GM19324 (cell line): Measurements from ENCODE around the gene DNAJB8.

ENCODE experiments used
- ATAC-seq: cut with Tn5 transposase; IDR thresholded peaks from one replicate; pipeline ENCODE4 v1.9.1; 2021; ENCODE audit warnings: mild to moderate bottlenecking, moderate library complexity; ENCODE audit not compliant: unreplicated experiment, low FRiP score

DNAJB8 gene

GRCh38 chr3:128429751-128430150, 36.9 kb downstream of the DNAJB8 start:
- no peak for ATAC-seq

- ATAC-seq, result no peak
Measured at GRCh38 chr3:128429275-128429674, 37.4 kb downstream of the DNAJB8 start.

- ATAC-seq, result no peak
Measured at GRCh38 chr3:128427872-128428822, 38.5 kb downstream of the DNAJB8 start.

DNA sequence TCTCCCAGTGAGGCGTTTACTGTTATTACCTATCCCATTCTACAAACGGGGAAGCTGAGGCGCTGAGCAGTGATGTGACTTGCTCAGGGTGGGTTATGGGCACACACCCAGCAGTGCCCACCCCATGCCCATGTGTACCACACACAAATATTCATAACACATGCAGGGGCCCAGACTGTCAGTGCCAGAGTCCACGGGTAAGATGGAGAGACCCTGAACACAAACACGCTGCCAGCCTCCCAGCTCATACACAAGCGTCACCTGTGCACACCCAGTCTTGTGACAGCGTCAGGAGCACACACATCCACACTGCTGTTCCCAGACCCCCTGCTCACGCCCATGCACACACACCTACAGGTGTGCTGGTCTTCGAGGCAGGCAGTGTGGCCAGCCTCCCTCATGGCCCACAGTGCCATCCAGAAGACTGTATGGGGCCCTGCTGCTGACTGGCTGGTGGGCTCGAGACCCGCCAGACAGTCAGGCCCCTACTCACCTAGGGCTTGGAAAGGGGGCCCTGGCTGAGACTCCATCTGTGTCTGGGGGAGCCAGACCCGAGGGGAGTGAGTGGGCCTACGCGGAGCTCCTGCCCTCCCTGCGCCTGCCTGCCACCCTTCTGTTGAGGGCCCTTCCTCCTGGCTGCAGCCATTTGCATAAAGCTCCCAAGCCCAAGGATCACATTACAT, 39.4 kb downstream of the DNAJB8 start:
- no peak for ATAC-seq

DNA sequence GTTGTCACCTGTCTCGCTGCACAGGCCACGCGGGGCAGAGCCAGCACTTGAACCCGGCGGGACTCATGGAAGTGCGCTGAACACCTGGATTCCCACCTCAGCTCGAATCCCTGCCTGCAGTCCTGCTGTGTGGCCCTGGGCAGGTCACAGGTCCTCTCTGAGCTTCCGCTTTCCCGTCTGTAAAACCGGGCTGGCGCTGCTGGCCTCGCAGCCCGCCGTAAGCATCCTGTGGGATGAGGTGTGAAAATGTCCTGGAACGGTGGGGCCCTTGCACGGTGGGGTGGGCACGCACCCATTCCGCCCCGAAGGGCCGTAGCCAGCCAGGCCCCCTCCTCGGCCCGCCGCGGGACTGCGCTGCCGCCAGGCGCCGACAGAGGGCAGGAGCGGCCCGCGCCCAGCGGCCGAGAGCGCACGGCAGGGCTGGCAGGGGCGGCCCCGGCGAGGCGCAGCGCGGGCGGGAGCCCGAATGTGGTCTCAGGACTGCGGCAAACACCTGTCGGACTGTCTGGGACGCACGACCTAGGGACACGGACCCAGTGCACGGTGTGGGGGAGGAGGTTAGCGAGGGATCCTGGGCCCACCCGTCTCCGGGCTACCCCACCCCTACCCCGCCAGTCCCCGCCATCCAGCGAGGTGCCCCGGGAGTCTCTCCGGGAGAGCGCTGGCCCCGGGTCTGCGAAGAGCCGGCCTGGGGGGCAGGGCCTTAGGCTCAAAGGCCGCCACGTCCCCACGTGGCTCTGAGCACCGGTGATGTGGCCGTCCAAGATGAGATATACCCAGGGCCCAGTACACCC, 40.4 kb downstream of the DNAJB8 start:
- ATAC-seq, result no peak

GRCh38 chr3:128425846-128426127, 40.9 kb downstream of the DNAJB8 start:
- ATAC-seq, result no peak

GRCh38 chr3:128425142-128425845, 41.4 kb downstream of the DNAJB8 start:
- ATAC-seq, result no peak

DNA sequence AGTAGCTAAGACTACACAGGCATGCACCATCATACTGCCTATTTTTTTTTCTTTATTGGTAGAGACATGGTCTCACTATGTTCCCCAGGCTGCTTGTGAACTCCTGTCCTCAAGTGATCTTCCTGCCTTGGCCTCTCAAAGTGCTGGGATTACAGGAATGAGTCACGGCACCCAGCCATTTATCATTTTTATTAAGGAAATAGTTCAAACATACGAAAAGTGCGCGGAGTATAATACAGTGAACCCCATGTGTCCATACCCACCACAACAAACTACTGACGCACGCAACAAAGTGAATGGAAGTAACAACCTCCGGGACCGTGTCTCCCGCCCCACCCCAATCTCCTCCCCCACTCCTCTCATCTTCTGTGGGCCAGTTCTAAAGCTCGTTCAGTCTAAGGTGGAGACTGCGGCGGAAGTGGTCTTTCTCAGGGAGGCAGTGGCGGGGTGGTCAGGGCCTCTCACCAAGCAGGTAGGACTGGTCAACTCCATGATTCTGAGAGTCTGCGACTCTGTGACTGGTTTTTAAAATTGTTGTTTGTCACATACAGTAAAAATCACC, 42.1 kb downstream of the DNAJB8 start:
- no peak for ATAC-seq

- ATAC-seq, result no peak
Measured at GRCh38 chr3:128423525-128424147, 43.1 kb downstream of the DNAJB8 start.

DNA sequence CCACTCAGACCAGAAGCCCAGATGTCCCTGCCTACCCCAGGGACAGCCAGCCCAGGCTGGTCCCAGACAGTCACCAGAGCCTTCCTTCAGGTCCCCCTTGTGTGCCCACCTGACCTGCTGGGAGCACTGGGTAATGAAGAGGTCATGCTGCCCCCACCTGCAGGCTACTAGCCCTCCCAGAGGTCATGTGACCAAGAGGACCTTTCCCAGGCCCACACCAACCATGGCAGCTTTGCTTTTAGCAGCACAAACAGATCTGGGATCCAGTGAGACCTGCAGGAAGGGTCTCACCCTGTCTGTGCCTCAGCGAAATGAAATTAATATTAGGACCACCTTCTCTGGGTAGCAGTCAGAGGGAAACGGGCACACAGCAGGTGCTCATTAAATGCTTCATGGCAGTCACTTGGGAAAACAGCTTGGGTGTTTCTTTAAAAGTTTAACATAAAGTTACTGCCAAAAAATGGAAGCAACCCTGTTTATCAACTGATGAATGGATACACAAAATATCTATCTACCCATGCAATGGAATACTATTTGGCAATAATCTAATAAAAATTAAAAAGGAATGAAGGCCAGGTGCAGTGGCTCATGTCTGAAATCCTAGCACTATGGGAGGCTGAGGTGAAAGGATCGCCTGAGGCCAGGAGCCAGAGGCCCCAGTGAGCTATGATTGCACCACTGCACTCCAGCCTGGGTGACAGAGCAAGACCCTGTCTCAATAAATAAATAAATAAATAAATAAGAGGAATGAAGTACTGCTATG, 43.7 kb downstream of the DNAJB8 start:
- no peak for ATAC-seq

- ATAC-seq, result no peak
Measured at GRCh38 chr3:128421966-128422365, 44.7 kb downstream of the DNAJB8 start.

DNA sequence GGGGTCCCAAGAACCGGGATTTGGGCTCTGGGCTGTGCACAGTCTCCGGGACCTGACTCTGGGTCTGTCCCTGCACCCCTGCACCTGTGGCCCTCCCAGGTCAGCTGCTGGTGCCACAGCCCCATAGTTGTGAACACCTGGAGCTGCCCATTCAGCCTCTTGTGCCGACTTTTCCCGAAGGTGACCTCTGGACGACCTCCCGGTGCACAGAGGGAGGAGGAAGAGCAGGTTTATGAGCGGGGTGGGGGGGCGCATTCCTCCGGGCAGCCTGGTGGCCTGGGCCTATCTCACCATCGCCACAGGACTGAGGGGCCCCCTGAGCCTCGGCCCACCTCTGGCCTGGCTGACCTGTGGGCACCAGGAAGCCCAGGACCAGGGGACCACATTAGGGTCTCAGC, 45.3 kb downstream of the DNAJB8 start:
- ATAC-seq, result no peak

GRCh38 chr3:128420720-128421438, 45.8 kb downstream of the DNAJB8 start:
- ATAC-seq, result no peak

GRCh38 chr3:128420289-128420688, 46.4 kb downstream of the DNAJB8 start:
- ATAC-seq, result no peak

GRCh38 chr3:128419311-128419710, 47.4 kb downstream of the DNAJB8 start:
- ATAC-seq, result no peak

DNA sequence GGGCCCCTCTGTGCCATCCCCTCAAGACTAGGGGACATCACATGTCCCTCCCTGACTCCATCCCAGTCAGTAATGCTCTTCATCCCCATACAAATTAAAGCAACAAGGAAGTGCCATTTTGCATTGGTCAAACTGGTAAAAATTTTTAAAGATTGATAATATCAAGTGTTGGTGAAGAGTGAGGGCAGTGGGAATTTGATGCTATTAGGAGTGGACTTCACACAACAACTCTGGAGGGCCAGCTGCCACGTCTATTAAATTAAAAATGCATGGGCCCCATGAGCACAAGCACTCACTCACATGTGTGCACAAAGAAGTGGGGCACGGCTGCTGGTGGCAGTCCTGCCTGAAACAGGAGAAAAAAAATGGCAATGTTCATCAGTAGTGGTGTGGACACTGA, 47.8 kb downstream of the DNAJB8 start:
- no peak for ATAC-seq

DNA sequence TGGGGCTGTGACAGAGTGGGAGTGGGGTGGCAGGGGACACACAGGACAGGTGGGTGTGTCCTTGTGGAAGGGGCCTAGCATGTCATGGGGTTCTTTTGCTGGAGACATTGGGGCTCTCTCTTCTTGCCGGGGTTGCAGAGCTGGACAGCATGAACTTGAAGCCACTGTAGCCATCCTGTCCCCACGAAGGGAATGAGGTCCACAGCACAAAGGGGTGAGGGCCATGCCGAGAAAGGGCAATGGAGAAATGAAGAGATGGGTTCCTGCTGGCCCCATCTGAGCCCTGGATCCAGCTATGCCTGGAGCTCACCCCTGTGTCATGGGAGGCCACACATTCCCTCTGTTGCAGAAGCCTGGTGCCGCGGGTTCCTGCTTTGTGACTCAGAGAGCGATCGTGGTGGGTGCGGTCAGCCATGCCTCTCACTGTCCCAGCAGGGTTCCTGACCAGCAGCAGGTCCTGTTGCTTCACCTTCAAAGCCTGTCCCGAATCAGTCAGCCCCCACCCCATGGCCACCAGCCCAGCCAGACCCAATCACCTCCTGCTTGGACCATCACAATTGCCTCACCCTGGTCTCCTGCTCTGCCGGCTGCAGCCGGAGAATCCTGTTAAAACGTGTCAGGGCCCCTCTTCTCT, 50.0 kb downstream of the DNAJB8 start:
- ATAC-seq, result no peak
